ENCODE results near the gene ANO4.

Gene ANO4

GRCh38 chr12:100955139-100955538, 160.6 kb downstream of the ANO4 start:
- no peaks in the 10 kb centered on the region for H3K36me3 ChIP-seq (ENCODE audit: control insufficient read depth, insufficient read depth, low read length)
- no peak overlapping the region for H3K27ac ChIP-seq (ENCODE audit: insufficient read depth, low read length, poor library complexity, severe bottlenecking)
- H3K4me3 ChIP-seq (ENCODE audit: insufficient read depth, low read depth, low read length, poor library complexity, severe bottlenecking), result no peak overlapping the region
- no peak for DNase-seq
- H3K4me1 ChIP-seq (ENCODE audit: control insufficient read depth, insufficient read depth, low read length, poor library complexity, severe bottlenecking), result no peaks in the 10 kb centered on the region
- no peaks in the 10 kb centered on the region for H3K9me3 ChIP-seq (ENCODE audit: control insufficient read depth, low read length)
- H3K27me3 ChIP-seq (replicated peaks; ENCODE audit: control insufficient read depth, insufficient read depth, low read length, poor library complexity, severe bottlenecking), result no peaks in the 10 kb centered on the region

GRCh38 chr12:100956311-100956852, 161.8 kb downstream of the ANO4 start:
- H3K27ac ChIP-seq (ENCODE audit: insufficient read depth, low read length, poor library complexity, severe bottlenecking), result no peak overlapping the region
- DNase-seq, result no peak
- no peaks in the 10 kb centered on the region for H3K27me3 ChIP-seq (replicated peaks; ENCODE audit: control insufficient read depth, insufficient read depth, low read length, poor library complexity, severe bottlenecking)
- H3K9me3 ChIP-seq (ENCODE audit: control insufficient read depth, low read length), result no peaks in the 10 kb centered on the region
- no peaks in the 10 kb centered on the region for H3K36me3 ChIP-seq (ENCODE audit: control insufficient read depth, insufficient read depth, low read length)
- H3K4me1 ChIP-seq (ENCODE audit: control insufficient read depth, insufficient read depth, low read length, poor library complexity, severe bottlenecking), result no peaks in the 10 kb centered on the region
- no peak overlapping the region for H3K4me3 ChIP-seq (ENCODE audit: insufficient read depth, low read depth, low read length, poor library complexity, severe bottlenecking)

- H3K36me3 ChIP-seq (ENCODE audit: control insufficient read depth, insufficient read depth, low read length), result no peaks in the 10 kb centered on the region
- H3K27me3 ChIP-seq (replicated peaks; ENCODE audit: control insufficient read depth, insufficient read depth, low read length, poor library complexity, severe bottlenecking), result no peaks in the 10 kb centered on the region
- H3K9me3 ChIP-seq (ENCODE audit: control insufficient read depth, low read length), result no peaks in the 10 kb centered on the region
- DNase-seq, result no peak
- no peak overlapping the region for H3K27ac ChIP-seq (ENCODE audit: insufficient read depth, low read length, poor library complexity, severe bottlenecking)
- no peaks in the 10 kb centered on the region for H3K4me1 ChIP-seq (ENCODE audit: control insufficient read depth, insufficient read depth, low read length, poor library complexity, severe bottlenecking)
- no peak overlapping the region for H3K4me3 ChIP-seq (ENCODE audit: insufficient read depth, low read depth, low read length, poor library complexity, severe bottlenecking)
Measured at GRCh38 chr12:100959481-100959880, 164.9 kb downstream of the ANO4 start.

- no peak for DNase-seq
- no peaks in the 10 kb centered on the region for H3K9me3 ChIP-seq (ENCODE audit: control insufficient read depth, low read length)
- H3K27ac ChIP-seq (ENCODE audit: insufficient read depth, low read length, poor library complexity, severe bottlenecking), result no peak overlapping the region
- no peaks in the 10 kb centered on the region for H3K27me3 ChIP-seq (replicated peaks; ENCODE audit: control insufficient read depth, insufficient read depth, low read length, poor library complexity, severe bottlenecking)
- H3K4me1 ChIP-seq (ENCODE audit: control insufficient read depth, insufficient read depth, low read length, poor library complexity, severe bottlenecking), result no peaks in the 10 kb centered on the region
- no peaks in the 10 kb centered on the region for H3K36me3 ChIP-seq (ENCODE audit: control insufficient read depth, insufficient read depth, low read length)
- H3K4me3 ChIP-seq (ENCODE audit: insufficient read depth, low read depth, low read length, poor library complexity, severe bottlenecking), result no peak overlapping the region
Measured at GRCh38 chr12:100962086-100962712, 167.6 kb downstream of the ANO4 start.

GRCh38 chr12:100963381-100963780, 168.8 kb downstream of the ANO4 start:
- no peak overlapping the region for H3K27ac ChIP-seq (ENCODE audit: insufficient read depth, low read length, poor library complexity, severe bottlenecking)
- H3K4me3 ChIP-seq (ENCODE audit: insufficient read depth, low read depth, low read length, poor library complexity, severe bottlenecking), result no peak overlapping the region
- no peaks in the 10 kb centered on the region for H3K27me3 ChIP-seq (replicated peaks; ENCODE audit: control insufficient read depth, insufficient read depth, low read length, poor library complexity, severe bottlenecking)
- H3K9me3 ChIP-seq (ENCODE audit: control insufficient read depth, low read length), result no peaks in the 10 kb centered on the region
- no peaks in the 10 kb centered on the region for H3K4me1 ChIP-seq (ENCODE audit: control insufficient read depth, insufficient read depth, low read length, poor library complexity, severe bottlenecking)
- DNase-seq, result no peak
- no peaks in the 10 kb centered on the region for H3K36me3 ChIP-seq (ENCODE audit: control insufficient read depth, insufficient read depth, low read length)

GRCh38 chr12:100964028-100964427, 169.5 kb downstream of the ANO4 start:
- no peaks in the 10 kb centered on the region for H3K9me3 ChIP-seq (ENCODE audit: control insufficient read depth, low read length)
- no peaks in the 10 kb centered on the region for H3K4me1 ChIP-seq (ENCODE audit: control insufficient read depth, insufficient read depth, low read length, poor library complexity, severe bottlenecking)
- no peak overlapping the region for H3K27ac ChIP-seq (ENCODE audit: insufficient read depth, low read length, poor library complexity, severe bottlenecking)
- no peak for DNase-seq
- H3K36me3 ChIP-seq (ENCODE audit: control insufficient read depth, insufficient read depth, low read length), result no peaks in the 10 kb centered on the region
- H3K27me3 ChIP-seq (replicated peaks; ENCODE audit: control insufficient read depth, insufficient read depth, low read length, poor library complexity, severe bottlenecking), result no peaks in the 10 kb centered on the region
- no peak overlapping the region for H3K4me3 ChIP-seq (ENCODE audit: insufficient read depth, low read depth, low read length, poor library complexity, severe bottlenecking)

GRCh38 chr12:100967189-100967588, 172.6 kb downstream of the ANO4 start:
- Histone ChIP-seq H3K36me3 (ENCODE audit: control insufficient read depth, insufficient read depth, low read length) (no peaks in the 10 kb centered on the region), H3K27me3 (replicated peaks; ENCODE audit: control insufficient read depth, insufficient read depth, low read length, poor library complexity, severe bottlenecking) (no peaks in the 10 kb centered on the region), H3K9me3 (ENCODE audit: control insufficient read depth, low read length) (no peaks in the 10 kb centered on the region), H3K4me1 (ENCODE audit: control insufficient read depth, insufficient read depth, low read length, poor library complexity, severe bottlenecking) (no peaks in the 10 kb centered on the region), H3K4me3 (ENCODE audit: insufficient read depth, low read depth, low read length, poor library complexity, severe bottlenecking) (no peak overlapping the region), H3K27ac (ENCODE audit: insufficient read depth, low read length, poor library complexity, severe bottlenecking) (no peak overlapping the region)
- no peak for DNase-seq

GRCh38 chr12:100970894-100971293, 176.3 kb downstream of the ANO4 start:
- no peak for DNase-seq
- H3K4me3 ChIP-seq (ENCODE audit: insufficient read depth, low read depth, low read length, poor library complexity, severe bottlenecking), result no peak overlapping the region
- H3K36me3 ChIP-seq (ENCODE audit: control insufficient read depth, insufficient read depth, low read length), result no peaks in the 10 kb centered on the region
- H3K9me3 ChIP-seq (ENCODE audit: control insufficient read depth, low read length), result no peaks in the 10 kb centered on the region
- H3K27ac ChIP-seq (ENCODE audit: insufficient read depth, low read length, poor library complexity, severe bottlenecking), result no peak overlapping the region
- H3K4me1 ChIP-seq (ENCODE audit: control insufficient read depth, insufficient read depth, low read length, poor library complexity, severe bottlenecking), result no peaks in the 10 kb centered on the region
- H3K27me3 ChIP-seq (replicated peaks; ENCODE audit: control insufficient read depth, insufficient read depth, low read length, poor library complexity, severe bottlenecking), result no peaks in the 10 kb centered on the region

- DNase-seq, result no peak
- no peaks in the 10 kb centered on the region for H3K9me3 ChIP-seq (ENCODE audit: control insufficient read depth, low read length)
- no peak overlapping the region for H3K4me3 ChIP-seq (ENCODE audit: insufficient read depth, low read depth, low read length, poor library complexity, severe bottlenecking)
- no peaks in the 10 kb centered on the region for H3K4me1 ChIP-seq (ENCODE audit: control insufficient read depth, insufficient read depth, low read length, poor library complexity, severe bottlenecking)
- no peaks in the 10 kb centered on the region for H3K27me3 ChIP-seq (replicated peaks; ENCODE audit: control insufficient read depth, insufficient read depth, low read length, poor library complexity, severe bottlenecking)
- no peaks in the 10 kb centered on the region for H3K36me3 ChIP-seq (ENCODE audit: control insufficient read depth, insufficient read depth, low read length)
- no peak overlapping the region for H3K27ac ChIP-seq (ENCODE audit: insufficient read depth, low read length, poor library complexity, severe bottlenecking)
Measured at GRCh38 chr12:100972121-100972520, 177.5 kb downstream of the ANO4 start.

- no peaks in the 10 kb centered on the region for H3K9me3 ChIP-seq (ENCODE audit: control insufficient read depth, low read length)
Measured at GRCh38 chr12:100974341-100974740, 179.8 kb downstream of the ANO4 start.

More at GRCh38 chr12:100974341-100974740, 179.8 kb downstream of the ANO4 start:
- Histone ChIP-seq H3K4me1 (ENCODE audit: control insufficient read depth, insufficient read depth, low read length, poor library complexity, severe bottlenecking) (no peaks in the 10 kb centered on the region), H3K36me3 (ENCODE audit: control insufficient read depth, insufficient read depth, low read length) (no peaks in the 10 kb centered on the region), H3K27me3 (replicated peaks; ENCODE audit: control insufficient read depth, insufficient read depth, low read length, poor library complexity, severe bottlenecking) (no peaks in the 10 kb centered on the region), H3K4me3 (ENCODE audit: insufficient read depth, low read depth, low read length, poor library complexity, severe bottlenecking) (no peak overlapping the region), H3K27ac (ENCODE audit: insufficient read depth, low read length, poor library complexity, severe bottlenecking) (no peak overlapping the region)
- DNase-seq, result no peak

All from effector memory CD4-positive, alpha-beta T cell (primary cell).